GM12892 (cell line): ENCODE measurements around the gene DUSP3.

Source experiments
- DNase-seq: peaks from one replicate; pipeline ENCODE4 v3.0.0; 2011; ENCODE audit not compliant: insufficient read length
- FAIRE-seq: peaks from 2 replicates; lab custom pipeline; 2011; peaks lifted over from hg19 to GRCh38; lab: Jason Lieb, UNC
- POLR2A ChIP-seq: IDR thresholded peaks from 2 replicates; pipeline ENCODE4 v1.6.1; 2011; ENCODE audit warnings: low read depth, low read length, control low read depth
- POLR2AphosphoS5 ChIP-seq: IDR thresholded peaks from 2 replicates; pipeline ENCODE4 v1.6.1; 2011; ENCODE audit warnings: low read depth, low read length, control low read depth
- TAF1 ChIP-seq: IDR thresholded peaks from 2 replicates; pipeline ENCODE4 v1.6.1; 2011; ENCODE audit warnings: low read depth, mild to moderate bottlenecking, control low read depth, low read length, borderline replicate concordance

The DUSP3 gene

GRCh38 chr17:43736389-43736788, 42.4 kb downstream of the DUSP3 start:
- DNase-seq: no peak
- no peak for TF ChIP-seq TAF1
- no peak for TF ChIP-seq POLR2AphosphoS5
- TF ChIP-seq POLR2A: no peak
- FAIRE-seq: no peak

- FAIRE-seq: no peak
- DNase-seq: no peak
- no peak for TF ChIP-seq POLR2AphosphoS5
- TF ChIP-seq POLR2A: no peak
- no peak for TF ChIP-seq TAF1
These were observed 44.4 kb downstream of the DUSP3 start for GRCh38 chr17:43734376-43734775.

GRCh38 chr17:43733956-43734355, 44.8 kb downstream of the DUSP3 start:
- DNase-seq (no peak), FAIRE-seq (no peak)
- TF ChIP-seq TAF1 (no peak), POLR2AphosphoS5 (no peak), POLR2A (no peak)

GRCh38 chr17:43732958-43733357, 45.8 kb downstream of the DUSP3 start:
- DNase-seq (no peak), FAIRE-seq (no peak)
- TF ChIP-seq POLR2AphosphoS5: no peak
- TF ChIP-seq POLR2A: no peak
- TF ChIP-seq TAF1: no peak

- no peak for TF ChIP-seq TAF1
- TF ChIP-seq POLR2A: no peak
- no peak for TF ChIP-seq POLR2AphosphoS5
- DNase-seq (no peak), FAIRE-seq (no peak)
These were observed 50.7 kb downstream of the DUSP3 start for GRCh38 chr17:43728081-43728480.

- TF ChIP-seq TAF1: no peak
- TF ChIP-seq POLR2AphosphoS5: no peak
- no peak for TF ChIP-seq POLR2A
- FAIRE-seq: no peak
- DNase-seq: no peak
These were observed 54.9 kb downstream of the DUSP3 start for GRCh38 chr17:43723697-43724359.

- FAIRE-seq: no peak
- no peak for TF ChIP-seq TAF1
- TF ChIP-seq POLR2A: no peak
- no peak for TF ChIP-seq POLR2AphosphoS5
- DNase-seq: no peak
These were observed 55.7 kb downstream of the DUSP3 start for GRCh38 chr17:43722870-43723665.

GRCh38 chr17:43722269-43722619, 56.5 kb downstream of the DUSP3 start:
- FAIRE-seq (no peak), DNase-seq (no peak)
- TF ChIP-seq TAF1 (no peak), POLR2A (no peak), POLR2AphosphoS5 (no peak)

GRCh38 chr17:43721537-43722268, 57.1 kb downstream of the DUSP3 start:
- TF ChIP-seq POLR2AphosphoS5: no peak
- TF ChIP-seq TAF1: no peak
- no peak for TF ChIP-seq POLR2A
- no peak for FAIRE-seq
- no peak for DNase-seq

GRCh38 chr17:43720311-43721060, 58.3 kb downstream of the DUSP3 start:
- TF ChIP-seq POLR2AphosphoS5 (no peak), TAF1 (no peak), POLR2A (peak; percentile 68; the same call in 1 of the 2 replicates)
- FAIRE-seq (peak; percentile 87), DNase-seq (peak; percentile 82)
